Stimulated activated CD8-positive, alpha-beta memory T cell treated with anti-CD3 and anti-CD28 coated beads, Interleukin-4, amount 100 ng/mL, for 48 hours (primary cell): ENCODE data around the gene TNRC6A.
"Not testable (repeated sequence)": the region's sequence is repeated elsewhere in the genome, so short reads cannot be mapped to it uniquely, and the experiment has no call there.

Source experiments
- DNase-seq: peaks from one replicate; pipeline ENCODE4 v3.0.0-alpha.2; 2020

TNRC6A gene

DNA sequence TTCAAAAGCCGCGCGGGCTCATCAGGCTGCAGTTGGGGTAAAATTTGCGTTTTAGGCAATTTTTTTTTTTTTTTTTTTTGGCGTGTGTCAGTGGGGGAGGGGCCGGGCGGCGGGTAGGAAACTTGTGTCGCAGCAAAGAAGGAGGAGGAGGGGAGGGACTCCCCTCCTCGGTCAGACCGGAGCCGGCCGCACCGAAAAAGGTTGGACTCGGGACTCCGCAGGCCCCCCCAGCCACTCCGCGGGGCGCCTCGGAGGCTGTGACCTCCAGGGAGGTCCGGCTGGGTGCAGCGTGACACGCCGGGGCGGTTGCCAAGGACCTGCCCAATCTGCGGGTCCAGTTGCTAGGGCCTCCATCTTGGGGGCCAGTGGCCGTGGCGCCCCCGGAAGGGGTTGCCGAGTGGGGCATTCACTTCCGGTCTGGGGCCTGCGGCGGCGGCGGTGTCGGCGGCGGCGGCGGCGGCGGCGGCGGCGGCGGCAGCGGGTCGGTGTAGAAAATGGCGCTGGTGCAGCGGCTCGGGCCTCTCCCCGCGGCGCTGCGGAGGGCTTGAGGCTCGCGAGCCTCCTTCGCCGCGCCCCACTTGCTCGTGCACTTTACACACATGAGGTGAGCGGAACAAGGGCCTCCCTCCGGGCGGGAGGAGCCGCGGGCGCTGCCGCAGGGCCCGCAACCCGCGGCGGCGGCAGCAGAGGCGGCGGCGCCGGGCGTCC, at the start of gene TNRC6A:
TSS of gene TNRC6A (plus strand) at position 409 of the 708 bp plus-strand sequence. CDS start at position 600, 191 bp downstream.
- DNase-seq: peak; percentile 88

DNA sequence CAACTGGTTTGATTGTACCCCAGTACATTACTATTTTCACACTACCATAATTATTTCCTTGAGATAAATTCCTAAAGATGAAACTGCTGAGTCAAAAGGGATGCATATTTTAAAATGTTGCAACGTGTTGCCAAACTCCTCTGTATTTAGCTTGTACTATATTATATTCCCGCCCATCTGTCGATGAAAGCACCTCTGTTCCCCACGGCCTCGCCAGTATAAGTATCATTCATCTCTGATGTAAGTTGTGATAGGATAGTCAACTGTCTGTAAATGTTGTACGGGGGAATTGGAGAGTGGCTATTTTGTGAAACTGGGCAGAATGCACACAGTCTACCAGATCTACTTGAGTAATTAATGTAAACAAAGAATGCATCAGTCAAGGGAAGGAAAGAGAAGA, 47.7 kb upstream of the TNRC6A start:
- no peak for DNase-seq

DNA sequence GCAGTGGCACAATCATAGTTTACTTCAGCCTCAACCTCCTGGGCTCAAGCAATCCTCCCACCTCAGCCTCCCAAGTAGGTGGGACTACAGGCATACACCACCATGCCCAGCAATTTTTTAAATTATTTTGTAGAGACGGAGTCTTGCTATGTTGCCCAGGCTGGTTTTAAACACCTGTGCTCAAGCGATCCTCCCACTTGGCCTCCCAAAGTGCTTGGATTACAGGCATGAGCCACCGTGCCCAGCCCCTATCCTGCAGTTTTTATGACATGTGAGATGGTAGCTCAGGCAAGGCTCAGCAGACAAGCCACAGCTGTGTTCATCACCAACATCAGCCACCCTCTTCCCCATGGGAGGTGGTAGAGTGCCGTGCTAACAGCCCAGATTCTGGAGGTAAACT, 46.2 kb upstream of the TNRC6A start:
- no peak for DNase-seq

DNA sequence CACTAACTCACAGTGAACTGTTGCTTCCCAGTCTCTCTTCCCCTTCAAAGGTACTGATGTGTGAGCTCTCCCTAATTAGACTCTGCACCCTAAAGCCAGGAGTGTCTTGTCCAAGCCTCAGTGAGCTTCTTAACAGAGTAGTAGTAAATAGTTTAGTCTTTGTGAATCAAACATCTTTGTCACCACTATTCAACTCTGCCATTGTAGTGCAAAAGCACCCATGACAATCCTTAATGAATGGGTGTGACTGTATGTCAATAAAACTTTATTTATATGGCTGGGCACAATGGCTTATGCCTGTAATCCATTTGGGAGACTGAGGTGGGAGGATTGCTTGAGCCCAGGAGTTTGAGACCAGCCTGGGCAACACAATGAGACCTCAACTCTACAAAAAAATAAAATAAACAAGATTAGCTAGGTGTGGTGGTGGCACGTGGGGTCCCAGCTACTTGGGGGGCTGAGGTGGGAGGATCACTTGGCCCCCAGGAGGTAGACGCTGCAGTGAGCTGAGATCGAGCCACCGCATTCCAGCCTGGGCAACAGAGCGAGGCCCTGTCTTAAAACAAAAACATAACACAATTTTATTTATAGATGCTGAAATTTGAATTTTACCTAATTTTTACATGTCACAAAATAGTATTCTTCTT, 45.5 kb upstream of the TNRC6A start:
- no peak for DNase-seq

DNA sequence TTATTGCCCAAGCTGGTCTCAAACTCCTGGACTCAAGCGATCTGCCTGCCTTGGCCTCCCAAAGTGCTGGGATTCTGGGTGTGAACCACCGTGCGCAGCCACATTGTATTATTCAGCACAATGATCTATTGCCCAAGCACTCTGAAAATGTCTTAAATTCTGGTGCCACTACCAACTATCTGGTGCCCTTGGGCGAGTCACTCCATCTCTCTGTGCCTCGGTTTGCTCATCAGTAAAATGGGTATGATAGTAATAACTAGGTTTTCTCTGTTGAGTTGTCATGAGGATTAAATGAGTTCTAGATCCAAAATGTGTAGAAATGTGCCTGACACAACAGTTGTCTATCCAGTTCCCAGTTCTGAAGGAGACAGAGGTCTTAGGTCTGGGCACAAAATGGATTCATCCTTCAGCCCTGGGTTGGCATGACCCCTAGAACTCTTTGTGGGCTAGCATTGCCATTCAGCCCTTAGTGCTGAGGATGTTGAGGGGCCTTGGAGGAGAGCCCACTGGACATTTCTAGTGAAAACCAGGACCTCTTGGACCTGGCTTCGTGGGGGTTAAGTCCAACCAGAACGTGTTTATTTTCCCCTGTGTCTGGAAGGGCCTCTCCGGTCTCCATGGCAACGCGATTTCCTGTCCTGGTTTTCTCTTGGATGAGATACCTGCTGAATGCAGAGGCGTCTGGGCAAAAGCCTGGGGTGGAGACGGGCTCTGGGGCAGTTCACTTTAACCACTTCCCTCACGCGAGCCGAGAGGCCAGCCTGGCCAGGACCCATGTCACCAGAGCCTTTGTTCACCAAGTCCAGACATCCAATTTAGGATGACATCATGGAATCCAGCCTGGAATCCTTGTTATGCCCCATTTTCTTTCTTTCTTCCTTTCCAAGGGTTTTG, 43.7 kb upstream of the TNRC6A start:
- no peak for DNase-seq

DNA sequence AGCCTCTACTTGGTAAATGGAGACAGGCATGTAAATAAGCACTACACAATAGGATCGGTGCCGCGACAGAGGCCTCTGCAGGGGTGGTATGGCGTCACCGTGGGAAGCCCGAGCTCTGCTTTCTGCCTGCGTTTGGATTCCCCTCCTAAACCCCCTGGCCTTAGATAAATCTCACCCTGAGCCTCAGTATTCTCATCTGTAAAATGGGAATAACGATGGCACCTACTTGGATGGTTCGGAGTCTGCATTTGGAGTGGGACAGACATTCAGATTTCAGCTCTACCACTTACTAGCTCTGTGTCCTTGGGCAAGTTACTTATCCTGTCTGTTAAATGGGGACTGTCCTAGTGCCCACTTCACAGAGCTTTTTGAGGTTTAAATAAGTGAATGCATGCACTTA, 42.8 kb upstream of the TNRC6A start:
- no peak for DNase-seq

DNA sequence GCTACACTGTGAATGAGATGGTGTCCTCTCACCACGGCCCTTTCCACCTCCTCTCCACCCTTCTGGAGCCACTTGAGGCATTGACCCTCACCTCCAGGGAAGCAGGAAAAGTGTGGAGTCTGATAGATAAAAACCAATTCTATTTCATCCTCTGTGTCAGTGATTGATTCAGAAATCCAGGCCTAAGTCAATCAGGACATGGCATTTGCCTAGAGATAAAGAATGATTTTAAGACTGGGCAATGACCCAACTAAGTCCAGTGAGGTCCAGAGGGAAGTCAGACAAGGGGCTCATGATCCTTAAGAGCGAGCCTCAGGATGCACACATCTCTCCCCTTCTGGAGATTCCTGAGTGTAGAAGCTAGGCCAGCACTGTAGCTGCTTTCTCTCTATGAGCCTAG, 41.1 kb upstream of the TNRC6A start:
- DNase-seq: no peak

DNA sequence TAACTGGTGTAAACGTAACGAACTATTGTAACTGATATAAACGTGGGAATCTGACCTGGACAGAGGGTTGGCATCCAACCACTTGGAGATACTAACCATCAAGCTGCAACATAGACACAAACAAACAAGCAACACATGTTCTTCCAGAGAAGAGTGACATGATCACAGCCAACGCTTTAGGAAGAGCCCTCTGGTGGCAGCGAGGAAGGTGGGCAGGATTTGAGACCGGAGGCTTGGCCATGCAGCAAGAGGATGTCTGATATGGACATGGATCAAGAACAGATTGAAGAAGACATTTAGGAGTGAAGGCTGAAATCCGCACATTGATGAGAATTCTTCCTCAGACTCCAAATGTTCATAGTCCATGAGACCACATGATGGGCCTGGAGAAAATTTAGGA, 40.3 kb upstream of the TNRC6A start:
- no peak for DNase-seq

DNA sequence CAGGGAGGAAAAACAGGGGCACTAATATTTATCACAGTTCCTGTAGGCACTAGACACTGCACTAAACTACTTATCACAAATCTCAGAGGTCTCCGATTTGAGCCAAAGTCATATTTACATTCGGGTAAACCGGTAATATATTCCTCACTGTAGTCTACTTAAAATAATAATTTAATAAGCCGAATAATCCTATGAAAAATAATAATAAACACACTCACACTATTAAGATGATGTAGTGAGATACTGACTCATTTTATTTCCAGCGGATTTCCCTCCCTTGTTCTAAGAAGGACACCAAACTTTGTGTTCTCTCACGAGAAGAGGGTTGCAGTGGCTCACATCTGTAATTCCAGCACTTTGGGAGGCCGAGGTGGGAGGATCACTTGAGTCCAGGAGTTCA, 36.6 kb upstream of the TNRC6A start:
- DNase-seq: no peak

DNA sequence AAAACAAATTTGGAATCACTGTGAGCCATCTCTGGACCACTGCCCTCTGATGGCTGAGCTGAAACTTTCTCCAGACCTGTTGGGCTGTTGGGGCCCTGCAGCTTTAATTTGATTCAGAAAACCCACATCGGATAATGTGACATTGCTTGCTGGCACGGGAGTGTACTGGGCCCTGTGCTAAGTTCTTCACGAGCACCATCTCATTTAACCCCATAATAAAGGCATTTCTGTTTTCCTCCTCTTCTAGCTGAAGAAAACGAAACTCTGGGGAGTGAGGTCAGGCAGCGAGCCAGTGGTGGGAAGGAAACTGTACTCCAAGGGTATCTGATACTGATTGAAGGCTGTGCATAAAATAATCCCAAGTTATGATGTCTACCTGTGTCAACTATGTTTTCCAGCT, 34.5 kb upstream of the TNRC6A start:
- DNase-seq: no peak

DNA sequence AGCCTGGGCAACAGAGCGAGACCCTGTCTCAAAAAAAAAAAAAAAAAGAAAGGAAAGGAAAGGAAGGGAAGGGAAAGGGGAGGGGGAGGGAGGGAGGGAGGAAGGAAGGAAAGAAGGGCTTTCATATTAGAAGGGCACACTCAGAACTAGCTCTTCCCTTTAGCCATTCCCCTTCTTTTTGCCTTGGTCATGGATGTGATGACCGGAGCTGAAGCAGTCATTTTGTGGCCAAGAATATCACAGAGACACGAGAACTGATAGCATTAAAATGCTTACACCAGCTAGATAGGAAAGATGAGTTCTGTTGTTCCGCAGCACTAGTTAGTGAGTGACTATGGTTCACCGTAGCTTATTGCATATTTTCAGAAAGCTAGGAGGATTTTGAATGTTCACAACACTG, 32.8 kb upstream of the TNRC6A start:
- no peak for DNase-seq

DNA sequence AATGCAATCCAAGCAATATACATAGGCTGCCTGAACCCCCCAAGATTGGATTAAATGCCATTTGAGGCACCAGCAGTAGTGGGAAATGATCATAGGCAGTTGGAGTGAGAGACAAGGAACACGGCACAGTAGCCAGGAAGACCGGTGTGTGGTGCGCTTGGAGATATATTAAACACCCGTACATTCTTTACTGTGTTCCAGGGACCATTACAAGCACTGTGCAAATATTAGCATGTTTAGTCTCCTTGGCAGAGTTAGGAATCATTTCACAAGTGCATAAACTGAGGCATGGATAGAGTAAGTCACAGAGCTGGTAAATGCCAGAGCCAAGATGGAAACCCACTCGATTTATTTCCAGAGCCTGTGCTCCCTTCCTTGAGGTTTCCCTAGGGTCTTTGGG, 31.1 kb upstream of the TNRC6A start:
- DNase-seq: no peak

DNA sequence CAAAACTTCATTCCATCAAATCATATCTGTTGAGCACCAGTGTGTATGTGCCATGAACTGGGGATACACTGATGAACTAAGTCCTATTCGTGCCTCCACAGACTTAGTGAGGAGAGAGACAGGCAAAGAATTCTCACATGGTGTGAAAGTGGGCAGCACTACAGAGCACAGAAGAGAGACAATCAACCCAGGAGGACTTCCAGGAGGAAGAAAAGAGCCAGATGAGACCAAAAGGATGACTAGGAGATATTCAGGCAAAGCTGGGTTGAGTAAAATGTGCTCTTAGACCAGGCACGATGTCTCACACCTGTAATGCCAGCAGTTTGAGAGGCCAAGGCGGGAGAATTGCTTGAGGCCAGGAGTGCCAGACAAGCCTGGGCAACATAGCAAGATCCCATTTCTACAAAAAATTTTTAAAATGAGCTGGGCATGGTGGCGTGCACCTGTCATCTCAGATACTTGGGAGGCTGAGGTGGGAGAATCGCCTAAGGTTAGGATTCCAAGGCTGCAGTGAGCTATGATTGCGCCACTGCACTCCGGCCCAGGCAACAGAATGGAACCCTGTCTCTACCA, 30.2 kb upstream of the TNRC6A start:
- no peak for DNase-seq

DNA sequence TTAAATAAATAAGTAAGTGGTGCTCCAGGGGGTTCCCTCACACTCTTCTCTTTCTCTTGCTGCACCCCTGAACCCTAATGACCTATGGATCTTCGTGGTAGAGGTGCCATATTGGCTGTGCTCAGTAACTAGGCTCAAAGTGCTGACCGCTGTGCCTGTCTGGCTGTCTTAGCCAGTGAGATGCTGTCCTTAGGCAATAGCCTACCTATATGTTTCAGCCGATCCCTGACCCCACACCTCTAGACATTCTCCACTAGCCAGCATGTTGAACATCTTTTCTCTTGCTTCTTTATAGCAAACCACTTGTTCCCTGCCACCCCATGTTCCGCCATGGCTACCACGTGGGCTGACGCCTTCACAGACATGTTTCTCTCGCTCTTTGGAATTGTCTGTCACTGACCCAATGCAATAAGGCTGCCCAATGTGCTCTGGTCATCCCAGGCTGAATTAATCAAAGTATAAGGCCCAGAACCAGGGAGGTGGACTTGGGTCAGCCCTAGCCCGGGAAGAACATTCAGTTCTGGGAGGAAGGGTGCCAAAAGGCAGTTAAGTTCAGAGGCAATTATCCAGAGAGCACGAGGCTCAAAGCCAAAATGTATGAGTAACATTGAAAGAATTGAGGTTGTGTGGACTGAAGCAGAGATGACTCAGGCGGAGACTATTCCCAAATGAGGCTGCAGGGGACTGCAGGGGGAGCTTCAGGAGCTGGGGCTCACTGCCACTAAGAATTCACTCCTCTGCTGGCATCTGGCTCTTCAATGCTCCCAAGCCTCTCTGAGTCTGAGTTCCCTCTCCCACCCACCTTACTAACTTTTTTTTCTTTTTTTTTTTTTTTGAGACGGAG, 28.7 kb upstream of the TNRC6A start:
- DNase-seq: no peak

DNA sequence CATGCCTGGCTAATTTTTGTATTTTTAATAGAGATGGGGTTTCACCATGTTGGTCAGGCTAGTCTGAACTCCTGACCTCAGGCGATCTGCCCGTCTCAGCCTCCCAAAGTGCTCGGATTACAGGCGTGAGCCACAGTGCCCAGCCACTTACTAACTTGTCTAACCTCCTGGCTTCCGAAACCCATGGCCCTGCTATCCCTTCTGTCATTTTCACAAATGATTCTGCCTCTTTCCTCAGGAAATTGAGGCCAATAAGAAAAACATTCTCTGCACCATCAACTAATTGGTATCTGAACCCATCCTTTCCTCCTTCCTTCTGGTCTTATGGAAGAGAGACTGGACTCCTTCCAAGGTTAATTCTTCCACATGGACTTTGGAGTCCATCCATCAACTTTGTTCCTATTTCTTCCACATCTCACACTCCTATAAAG, 27.9 kb upstream of the TNRC6A start:
- no peak for DNase-seq

DNA sequence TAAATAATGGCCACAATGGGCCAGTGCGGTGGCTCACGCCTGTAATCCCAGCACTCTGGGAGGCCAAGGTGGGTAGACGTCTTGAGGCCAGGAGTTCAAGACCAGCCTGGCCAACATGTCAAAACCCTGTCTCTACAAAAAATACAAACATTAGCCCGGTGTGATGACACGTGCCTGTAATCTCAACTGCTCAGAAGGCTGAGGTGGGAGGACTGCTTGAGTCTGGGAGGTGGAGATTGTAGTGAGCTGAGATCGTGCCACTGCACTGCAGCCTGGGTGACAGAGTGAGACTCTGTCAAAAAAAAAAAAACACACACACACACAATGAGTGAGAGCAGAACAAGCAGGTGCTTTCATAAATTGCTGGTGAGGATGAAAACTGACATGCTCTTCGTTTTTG, 21.7 kb upstream of the TNRC6A start:
- DNase-seq: not testable (repeated sequence)

DNA sequence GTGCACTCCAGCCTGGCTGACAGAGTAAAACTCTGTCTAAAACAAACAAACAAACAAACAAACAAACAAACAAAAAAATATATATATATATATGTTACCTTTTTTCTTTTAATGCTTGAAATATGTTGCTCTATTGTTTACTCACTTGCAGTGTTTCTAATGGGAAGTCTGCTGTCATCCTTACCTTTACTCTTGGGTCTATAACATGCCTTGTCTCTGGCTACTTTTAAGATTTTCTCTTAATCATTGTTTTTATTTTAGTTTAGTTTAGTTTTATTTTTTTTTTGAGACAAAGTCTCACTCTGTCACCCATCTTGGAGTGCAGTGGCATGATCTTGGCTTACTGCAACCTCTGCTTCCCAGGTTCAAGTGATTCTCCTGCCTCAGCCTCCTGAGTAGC, 16.1 kb upstream of the TNRC6A start:
- DNase-seq: no peak

DNA sequence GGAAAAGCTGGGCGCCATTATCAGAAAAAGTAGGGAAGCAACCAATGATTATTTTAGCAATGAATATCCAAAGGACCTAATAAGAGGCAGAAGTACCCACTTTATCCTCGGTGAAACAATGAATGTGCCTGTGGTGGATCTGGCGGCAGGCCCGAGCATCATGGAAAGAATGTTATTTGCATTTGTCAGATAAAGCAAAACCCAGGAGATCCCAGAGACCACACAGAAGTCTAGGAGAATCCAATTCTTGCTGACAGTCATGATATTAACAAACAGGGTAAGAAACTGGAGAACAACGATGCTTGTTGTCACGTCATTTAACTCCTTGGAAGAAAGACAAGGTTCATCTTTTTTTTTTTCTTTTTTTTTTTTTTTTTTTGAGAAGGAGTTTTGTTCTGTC, 12.0 kb upstream of the TNRC6A start:
- no peak for DNase-seq

DNA sequence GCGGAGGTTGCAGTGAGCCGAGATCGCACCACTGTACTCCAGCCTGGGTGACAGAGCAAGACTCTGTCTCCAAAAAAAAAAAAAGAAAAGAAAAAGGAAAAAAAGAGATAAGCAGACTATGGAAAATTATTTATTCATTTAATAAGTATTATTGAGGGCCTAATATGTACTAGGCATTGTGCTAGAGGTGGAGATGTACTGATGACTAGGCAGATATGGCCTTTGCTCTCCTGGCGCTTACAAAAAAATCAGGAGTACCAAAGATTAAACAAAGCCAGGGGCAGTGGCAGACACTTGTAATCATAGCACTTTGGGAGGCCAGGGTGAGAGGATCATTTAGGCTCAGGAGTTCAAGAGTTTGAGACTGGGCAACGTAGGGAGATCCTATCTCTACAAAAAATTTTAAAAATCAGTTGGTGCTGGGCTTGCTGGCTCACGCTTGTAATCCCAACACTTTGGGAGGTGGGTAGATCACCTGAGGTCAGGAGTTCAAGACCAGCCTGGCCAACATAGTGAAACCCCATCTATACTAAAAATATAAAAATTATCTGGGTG, 10.4 kb upstream of the TNRC6A start:
- DNase-seq: no peak

DNA sequence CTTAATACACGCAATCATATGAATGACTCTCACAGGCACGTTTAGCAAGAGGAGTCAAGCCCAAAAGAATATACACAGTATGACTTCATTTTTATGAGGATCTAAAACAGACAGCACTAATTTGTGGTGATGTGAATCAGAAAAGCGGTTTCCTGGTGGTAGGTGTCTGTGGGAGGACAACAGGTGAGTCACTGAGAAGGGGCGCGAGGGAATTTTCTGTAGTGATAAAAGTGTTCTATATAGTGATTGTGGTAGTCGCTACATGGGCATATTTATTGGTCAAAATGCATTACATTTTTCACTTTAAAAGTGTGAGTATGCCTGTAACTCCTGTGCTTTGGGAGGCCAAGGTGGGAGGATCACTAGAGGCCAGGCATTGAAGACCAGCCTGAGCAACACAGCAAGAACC, 7.6 kb upstream of the TNRC6A start:
- DNase-seq: peak; percentile 64

DNA sequence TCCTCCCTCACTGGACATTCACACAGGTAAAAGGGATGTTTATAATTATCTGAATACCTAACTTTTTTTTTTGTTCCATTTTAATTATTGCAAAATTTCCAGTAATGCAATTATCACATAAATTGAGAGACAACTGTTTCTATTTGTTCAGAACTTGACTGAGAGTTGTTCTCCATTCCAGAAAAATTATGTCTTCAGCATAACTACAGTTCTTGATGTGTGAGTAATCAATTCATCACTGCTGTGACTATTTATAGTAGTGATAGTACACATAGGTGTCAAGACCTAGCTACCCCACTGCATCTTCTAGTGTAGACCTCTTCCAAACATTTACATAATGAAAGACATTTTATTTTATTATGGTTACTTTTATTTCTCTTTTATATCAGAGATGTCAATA, 5.8 kb upstream of the TNRC6A start:
- DNase-seq: no peak

DNA sequence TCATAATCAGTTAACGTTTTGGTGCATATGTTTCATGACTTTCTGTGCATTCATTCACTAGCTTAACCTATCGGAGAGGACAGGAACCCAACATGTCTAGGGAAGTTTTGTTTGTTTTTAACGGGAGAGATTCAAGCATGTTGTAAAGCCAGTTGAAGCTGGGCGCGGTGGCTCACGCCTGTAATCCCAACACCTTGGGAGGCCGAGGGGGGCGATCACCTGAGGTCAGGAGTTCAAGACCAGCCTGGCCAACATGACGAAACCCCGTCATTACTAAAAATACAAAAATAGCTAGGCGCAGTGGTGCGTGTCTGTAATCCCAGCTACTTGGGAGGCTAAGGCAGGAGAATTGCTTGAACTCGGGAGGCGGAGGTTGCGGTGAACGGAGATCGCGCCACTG, 1.4 kb upstream of the TNRC6A start:
- no peak for DNase-seq
